CD4-positive, alpha-beta T cell treated with Interleukin-4 for 1 hour (primary cell): Measurements from ENCODE around the gene ADGRB3.
"Not testable (repeated sequence)": the region's sequence is repeated elsewhere in the genome, so short reads cannot be mapped to it uniquely, and the experiment has no call there.

Source experiments
- DNase-seq, 2 donors: peaks; one replicate each; pipeline ENCODE4 v3.0.0-alpha.2; 2020 to 2022

ADGRB3 gene

DNA sequence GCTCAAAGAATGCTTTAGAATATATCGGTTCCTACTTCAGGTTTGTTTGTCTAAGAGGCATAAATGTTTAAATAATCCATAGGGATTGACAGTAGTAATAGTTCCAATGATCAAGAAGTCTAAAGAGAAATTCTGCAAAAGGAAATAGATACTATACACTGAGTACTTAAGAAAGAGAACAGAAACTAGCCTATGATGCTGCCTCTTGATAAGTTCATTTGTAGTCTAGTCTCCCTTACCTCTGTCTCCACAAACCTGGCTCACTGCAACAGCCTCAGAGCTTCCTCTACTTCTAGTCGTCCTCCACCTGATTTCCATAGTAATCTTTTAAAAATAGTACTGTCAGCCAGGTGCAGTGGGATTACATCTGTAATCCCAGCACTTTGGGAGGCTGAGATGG, 650.0 kb downstream of the ADGRB3 start:
- DNase-seq = no peak

DNA sequence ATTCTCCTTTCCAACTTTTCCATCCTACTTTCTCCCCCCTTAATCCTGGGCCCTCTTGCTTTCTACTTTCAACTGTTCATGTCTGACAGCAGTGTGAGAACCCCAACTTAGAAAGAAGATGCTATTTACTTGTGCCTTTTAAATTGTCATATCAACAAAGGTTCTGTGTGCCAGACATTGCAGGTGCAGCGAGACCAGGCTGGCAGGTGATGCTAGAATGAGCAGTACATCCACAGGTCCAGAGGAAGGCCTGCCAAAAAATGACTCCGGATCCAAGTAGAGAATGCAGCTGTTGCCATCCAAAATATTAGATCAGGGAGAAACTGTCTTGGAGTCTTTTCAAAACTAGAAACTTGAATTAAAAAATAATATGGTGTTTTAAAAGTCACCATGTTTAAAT, 651.2 kb downstream of the ADGRB3 start:
- DNase-seq = no peak

DNA sequence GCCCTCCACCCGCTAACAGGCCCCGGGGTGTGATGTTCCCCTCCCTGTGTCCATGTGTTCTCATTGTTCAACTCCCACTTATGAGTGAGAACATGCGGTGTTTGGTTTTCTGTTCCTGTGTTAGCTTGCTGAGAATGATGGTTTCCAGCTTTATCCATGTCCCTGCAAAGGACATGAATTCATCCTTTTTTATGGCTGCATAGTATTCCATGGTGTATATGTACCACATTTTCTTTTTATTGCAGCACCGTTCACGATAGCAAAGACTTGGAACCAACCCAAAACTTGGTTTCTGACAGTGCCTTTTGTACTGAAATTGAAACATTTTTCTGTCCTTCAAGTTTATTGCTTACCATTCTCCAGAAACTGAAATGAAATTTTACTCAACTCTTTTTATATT, 653.1 kb downstream of the ADGRB3 start:
- DNase-seq = not testable (repeated sequence)

DNA sequence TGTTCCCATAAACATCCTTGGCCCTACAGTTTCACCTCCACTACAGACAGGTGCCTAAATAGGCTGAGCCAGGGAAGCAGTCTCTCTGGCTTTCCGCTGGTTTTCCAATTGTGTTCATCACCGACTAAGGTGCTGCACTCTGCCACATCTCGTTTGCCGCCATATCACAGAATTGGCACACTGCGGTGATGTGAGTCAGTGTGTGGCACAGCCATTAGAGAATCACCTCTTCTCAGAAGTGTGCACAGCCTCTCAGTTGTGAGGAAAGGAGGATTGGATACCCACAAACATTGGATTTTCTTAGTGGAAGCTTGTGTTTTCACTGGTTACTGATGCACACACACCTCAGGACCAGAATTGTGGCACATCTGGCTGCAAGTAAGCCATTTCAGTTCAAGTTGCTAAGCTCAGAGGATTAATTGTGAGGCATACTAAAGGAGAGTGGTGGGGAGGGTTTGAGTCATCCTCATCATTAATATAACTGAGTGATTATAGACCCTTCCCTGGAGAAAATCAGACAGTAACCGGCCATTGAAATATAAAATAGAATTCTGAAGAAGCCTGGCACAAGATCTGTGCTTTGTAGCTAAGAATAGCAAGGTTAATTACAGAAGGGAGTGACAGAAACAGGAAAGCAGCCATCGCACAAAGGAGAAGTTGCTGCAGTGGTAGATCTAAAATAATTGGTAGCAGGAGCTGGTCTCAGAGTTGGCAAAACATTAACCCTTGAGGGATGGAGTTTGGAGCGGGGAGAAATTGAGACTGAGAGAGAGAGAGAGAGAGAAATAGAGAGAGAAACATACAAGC, 654.8 kb downstream of the ADGRB3 start:
- no peak for DNase-seq

DNA sequence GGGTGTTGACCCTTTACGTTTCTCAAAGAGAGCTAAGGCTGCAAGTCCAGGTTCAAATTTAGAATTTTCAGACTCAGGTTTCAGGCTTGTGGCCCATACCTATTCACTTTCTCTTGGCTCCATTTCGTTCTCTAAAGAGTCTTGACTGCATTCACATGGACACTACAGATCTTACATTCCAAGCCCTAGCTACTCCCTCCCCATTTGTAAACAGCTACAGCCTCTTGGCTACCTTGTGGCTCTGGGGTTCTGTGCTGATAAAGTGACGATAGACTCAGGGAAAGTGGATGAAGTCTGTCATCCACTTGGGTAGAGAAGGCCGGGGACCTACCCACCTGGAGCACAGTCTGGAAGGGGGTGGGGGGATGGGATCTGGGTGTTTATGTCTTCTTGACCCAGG, 658.4 kb downstream of the ADGRB3 start:
- no peak for DNase-seq

DNA sequence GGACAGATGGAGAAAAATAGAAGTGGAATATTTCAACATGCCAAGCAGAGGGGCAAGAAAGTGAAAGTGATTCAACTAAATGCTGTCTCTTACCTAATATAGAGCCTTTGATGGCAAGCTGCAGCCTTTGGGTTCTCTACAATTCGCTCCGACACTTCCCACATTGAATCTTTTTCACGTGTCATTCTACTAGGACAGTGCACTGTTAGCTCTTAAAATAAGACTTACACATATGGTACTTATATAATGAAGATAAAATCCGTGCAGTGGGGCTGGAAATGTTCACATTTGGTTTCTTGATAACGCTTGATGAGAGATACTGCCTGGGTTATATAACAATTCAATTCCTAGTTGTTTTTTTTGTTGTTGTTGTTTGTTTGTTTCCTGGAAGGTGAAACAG, 659.3 kb downstream of the ADGRB3 start:
- DNase-seq = no peak

DNA sequence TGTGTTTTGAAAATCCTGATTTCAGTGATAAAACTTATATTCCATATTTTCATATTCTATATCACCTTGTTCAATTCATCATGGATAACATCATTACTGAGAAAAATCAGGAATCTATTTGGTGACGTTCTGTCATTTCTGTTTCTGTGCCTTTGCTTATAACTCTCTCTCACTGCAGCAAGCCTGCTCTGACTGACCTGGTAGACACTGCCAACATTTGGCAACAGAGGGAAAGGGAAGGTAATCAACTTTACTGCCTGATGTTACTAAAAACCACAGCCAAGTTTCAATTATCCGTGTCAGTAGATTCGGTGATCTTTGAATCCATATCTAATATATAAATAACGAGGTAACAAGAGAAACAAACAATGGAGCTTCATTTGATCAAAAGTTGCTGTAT, 659.8 kb downstream of the ADGRB3 start:
- no peak for DNase-seq

DNA sequence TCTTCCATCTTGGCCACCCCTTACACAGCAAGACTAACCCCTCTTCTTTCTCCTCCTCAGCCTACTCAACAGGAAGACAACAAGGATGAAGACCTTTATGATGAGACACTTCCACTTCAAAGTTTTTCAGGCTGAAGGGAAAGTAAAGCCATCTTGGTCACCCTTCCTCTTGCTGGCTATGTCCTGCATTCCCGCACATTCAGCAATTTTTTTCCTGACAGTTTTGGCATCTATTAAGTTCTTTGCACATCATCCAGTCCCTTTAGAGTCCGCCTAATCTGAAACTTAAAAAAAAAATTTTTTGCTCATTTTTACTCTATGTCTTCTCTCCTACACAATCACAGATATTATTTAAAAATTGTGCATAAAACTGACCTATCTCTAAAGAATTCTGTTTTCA, 668.3 kb downstream of the ADGRB3 start:
- no peak for DNase-seq

DNA sequence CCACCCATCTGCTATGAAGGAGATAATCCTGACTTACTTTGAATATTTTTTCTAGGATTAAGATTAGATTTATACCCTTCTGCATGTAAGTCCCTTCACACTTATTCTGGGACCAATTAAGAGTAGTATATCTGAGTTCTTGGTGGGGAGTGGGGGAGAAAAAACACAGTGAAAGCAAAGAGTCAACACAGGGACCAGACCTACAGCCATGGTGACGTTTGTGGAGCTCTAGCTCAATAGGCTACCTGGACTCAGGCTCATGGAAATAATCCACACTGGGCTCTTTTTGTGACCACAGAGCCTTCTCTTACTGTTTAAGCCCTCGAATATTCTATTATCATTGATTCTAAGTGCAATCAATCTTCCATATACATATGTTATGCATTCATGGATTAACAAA, 670.4 kb downstream of the ADGRB3 start:
- no peak for DNase-seq

DNA sequence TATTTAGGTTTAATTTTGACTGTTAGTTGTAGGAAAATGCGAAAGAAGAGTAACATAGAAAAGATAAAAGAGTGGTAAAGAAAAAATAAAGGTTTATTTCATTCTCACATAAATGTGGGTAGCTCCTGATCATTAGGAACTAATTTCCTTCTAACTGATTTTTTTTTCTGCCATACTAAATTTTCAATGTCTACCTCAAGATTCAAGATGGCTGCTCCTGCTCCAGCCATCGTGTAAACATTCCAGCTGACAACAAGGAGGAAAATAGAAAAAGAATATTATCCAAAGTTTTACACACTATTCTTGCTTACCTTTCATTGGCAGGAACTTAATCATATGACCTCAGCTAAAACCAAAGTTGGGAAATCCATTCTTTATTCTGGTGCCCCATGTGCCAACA, 673.5 kb downstream of the ADGRB3 start:
- no peak for DNase-seq

DNA sequence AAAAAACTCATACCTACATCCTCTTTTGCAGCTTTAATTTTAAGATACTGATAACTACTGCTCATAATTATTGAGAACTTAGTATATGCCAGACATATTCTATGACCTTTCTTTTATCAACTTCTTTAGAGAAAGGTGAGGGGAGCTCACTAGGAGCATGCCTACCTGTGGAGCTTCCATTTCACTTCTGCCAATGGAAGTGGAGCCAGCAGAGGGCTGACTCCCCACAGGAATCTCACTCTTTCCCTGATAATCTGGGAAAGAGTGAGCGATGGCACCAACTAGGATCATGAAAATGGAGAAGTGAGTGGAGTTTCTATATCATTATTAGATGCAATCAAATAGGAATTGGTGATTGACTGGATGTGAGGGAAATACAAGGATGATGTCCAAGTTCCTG, 676.8 kb downstream of the ADGRB3 start:
- DNase-seq = no peak

DNA sequence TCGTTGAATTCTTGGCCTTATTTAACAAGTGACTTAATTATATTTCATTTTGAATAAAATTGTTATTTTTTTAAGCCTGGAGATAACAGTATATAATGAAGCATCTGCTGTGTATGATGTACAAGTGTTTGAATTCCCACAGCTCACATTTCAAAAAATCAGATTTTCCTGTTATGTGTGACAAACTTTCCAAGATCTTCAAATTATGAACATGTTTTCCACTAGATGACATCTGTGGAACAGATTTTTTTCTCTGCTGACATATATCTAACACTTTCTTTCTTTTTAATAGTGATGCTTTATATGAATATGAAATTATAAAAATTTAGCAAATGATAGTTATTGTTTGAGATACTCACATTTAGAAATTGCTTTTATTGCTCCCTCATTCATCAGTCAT, 678.9 kb downstream of the ADGRB3 start:
- DNase-seq = no peak

DNA sequence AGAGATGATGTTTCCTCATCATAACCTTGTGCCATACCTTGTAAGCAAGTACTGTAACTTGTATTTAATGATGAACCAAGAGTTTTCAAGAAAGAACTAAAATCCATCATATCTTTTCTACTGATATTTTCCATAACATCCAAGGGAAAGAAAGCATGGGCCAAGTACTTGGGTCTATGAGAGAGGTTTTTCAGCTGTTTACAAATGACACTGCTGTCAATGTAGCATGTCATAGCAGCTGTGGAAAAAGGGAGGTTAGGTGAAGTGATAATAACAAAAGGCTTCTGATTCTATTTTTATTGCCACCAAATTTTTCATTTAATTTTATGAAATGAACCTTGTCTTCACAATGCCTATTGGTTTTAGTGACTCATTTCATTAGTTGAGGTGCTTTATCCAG, 679.4 kb downstream of the ADGRB3 start:
- no peak for DNase-seq

DNA sequence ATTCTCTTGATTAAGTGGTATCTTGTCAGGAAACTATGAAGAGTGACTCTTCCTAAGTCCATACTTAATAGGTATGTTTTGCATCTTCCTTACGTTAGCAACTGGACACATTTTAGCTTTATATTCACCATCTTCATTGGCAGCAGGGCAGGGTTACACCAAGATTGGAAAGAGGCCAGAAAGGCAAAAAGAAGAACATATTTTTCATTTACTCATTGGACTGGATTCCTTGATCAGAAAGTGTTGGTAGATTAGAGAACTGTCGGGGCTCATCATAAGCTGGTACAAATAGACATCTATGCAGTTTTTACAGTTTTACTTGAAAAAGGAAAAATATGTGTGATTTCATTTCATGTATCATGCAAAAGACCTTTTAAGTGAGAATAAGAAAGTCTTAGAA, 696.8 kb downstream of the ADGRB3 start:
- no peak for DNase-seq

DNA sequence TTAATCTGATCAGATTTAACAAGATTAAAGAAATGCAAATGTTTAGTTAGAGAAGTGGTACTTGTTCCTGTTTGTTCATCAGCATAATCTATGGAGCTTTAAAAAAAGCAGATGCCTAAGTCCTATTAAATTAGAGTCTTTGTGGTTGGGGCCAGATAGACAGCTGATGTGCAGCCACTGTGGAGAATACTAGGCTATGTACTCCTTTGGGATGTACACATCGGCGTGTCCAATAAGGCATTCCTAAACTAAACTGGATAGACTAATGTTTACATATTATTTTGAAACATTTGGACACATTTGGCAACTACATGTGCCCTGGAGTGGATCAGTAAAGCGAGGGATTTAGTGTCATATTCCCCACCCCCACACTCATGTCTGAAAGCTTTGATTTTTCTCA, 702.2 kb downstream of the ADGRB3 start:
- no peak for DNase-seq

DNA sequence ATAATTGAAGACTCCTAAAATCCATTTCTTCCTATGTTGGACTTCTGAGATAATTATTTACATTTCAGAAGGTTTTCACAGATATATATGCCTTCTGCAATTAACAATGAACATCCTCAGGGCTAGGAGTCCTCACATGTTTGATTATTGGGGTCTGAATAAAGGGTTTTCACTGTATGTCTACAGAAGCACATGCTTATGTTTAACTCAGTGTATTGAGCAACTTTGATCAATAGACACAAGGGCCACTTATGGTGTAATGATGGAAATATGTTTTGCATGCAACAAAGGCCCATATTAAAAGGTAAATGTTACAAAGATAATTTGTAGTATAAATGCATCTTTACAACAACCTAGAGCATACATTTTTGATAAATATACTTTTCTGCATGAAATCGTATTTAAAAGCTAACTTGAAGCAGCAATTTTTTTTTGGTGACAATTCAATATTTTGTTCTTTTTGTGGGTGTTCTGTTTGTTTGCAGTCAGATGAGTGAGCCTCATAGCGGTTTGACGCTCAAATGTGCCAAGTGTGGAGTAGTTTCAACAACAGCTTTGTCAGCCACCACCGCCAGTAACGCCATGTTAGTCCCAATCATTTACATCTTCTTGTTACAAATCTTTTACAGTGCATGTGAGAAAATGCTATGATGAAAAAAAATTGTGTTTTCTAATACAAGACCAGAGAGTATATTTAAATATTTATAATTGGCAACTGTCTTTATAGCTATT, 703.5 kb downstream of the ADGRB3 start:
- no peak for DNase-seq

DNA sequence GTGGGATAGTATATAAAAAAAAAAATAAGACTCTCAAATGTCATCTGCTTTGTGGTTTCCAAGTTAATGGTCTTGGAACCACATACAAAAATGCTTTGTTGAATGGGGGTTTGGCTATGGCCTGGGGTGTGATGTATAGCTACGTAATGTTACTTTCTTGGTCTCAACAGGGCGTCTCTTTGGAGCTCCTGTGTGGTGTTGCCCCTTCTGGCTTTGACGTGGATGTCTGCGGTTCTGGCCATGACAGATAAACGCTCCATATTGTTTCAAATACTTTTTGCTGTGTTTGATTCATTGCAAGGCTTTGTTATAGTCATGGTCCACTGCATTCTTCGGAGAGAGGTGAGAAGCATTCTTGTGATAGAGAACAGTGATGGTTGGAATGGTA, 704.1 kb downstream of the ADGRB3 start:
- DNase-seq = no peak

DNA sequence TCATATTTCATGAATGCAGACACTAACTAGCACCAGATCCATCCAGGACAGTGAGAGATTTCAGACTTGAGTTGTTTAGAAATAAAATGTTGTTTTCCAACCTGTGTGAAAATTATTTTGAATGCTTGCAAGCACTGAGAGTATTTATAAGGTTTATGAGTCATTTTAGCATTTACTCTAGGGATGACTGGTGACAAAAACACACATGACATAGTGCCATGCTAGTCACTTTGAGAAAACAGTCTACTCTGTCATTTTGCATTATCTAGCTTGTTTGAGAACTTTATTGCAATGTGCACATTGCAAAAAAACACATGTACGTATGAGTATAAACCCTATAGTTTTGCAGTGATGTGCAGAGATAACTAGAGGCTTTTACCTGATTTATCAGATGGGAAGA, 705.1 kb downstream of the ADGRB3 start:
- DNase-seq = no peak

DNA sequence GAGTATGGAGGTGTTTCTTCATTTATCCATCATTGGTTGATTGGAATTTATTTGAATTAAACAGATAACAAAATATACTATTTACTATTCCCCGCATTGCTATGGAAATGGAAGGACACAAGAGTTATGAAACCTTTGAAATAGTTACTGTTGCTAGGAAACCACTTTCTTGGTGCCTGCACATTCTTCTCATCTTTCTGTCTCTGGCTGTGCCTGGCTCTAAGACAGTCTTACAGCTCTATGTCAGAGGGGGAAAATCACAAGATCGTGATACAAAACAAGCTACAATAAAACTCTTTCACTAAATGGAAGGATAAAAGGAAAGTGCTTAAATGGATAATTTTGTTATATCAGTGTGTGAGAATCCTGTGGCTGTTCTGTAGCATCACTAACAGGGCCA, 708.8 kb downstream of the ADGRB3 start:
- no peak for DNase-seq

DNA sequence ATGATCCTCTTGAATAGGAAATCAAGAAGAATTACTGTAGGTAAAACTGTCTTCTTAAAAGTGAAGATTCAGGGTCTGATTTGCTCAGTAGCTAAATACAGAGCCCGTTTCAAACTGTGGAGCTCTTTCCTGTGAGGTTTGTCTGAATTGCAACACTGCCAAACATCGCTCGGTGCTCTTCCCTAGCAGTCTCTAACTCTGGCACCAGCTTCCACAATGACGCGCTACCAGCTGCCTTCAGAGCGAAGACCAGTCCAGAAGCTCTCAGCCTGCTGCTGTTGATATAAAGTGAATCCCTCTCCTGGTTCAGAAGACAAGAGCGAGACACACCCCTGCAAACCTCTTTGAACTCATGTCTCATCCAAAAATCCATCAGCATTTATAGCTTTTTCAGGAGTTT, 714.7 kb downstream of the ADGRB3 start:
- DNase-seq = no peak

DNA sequence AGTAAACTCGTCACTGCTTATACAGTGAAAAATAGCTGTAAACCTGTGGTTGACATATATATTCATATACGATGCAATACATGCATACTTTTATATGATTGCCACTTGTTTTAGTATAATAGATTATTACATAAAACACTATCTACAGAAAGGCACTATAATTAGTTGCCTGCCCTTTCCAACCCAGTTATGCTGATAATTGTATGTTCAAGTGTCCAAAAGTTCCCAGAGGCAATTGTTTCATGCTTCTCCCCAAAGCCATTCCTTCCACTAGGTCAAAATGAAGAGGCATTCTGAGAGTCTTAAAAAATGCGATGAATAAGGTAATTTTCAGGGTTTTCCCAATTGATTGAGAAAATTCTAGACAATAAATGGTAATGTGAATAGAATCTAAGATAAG, 727.1 kb downstream of the ADGRB3 start:
- DNase-seq = no peak

DNA sequence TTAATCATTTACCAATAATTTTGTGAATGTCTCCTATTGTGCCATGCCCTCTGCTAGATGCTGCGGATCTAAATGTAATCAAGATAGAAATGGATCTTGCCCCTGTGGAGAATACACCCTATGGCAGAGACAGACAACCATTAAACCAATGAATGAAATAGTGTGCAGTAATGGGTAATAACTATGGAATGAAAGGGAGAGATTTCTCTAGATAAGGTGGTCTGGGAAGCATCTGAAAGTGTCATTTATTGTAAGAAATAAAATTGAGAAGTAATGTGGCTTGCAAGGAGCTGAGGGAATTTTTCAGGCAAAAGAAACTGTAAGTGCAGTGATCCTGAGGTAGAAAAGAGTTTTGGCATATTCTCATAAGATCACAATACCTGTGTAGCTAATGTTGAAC, 731.7 kb downstream of the ADGRB3 start:
- DNase-seq = no peak

DNA sequence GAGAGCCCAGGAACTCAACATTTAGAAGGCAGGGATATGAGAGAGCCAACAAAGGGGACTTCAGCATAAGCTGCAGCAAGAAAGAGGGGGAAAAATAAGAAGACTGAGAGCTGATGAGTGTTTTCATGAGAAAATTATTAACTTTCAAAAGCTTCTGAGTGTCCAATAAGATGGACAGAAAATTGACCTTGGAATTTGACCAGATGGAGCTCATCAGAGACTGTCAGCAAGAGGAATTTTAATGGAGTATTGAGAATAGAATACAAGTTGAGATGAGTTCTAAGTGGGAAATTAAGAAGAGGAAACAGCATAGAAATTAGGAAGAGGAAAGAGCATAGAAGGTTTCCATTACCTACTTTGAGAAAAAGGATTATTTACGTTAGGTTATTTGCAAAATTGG, 733.5 kb downstream of the ADGRB3 start:
- DNase-seq = no peak

DNA sequence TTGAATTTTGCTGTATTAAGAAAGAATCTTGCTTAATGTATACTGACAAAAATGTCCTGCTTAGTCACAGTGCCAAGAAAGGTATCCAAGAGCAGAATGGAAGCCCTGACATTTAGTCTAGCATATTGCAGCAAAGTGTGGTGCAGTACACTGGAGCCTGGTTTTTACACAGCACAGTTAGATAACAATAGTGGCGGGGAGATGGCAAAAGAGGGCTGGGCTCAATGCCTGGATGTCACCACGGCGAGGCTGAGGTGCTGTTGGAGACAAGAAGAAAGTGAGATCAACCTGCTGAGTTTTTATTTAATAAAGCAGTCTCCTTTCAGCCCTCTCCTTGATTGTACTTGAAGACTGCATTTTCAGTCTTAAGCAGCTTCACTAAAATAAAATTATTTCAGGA, 735.7 kb downstream of the ADGRB3 start:
- no peak for DNase-seq

DNA sequence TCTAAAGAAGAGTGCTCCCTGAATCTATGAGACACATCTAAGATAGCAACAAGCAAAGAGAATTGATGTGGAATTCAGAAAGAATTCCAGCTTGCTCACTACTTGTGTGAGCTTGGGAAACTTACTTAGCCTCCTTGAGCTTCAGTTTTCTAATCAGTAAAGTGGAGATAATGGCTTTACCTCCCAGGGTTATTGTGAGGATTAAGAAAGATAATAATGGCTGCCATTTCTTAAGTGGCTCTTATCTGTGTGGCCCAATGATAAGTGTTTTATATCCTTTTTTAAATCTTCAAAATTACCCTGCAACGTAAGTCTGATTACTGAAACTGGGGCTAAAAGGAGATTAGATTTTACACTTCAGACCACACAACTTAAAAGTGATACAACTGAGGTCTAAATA, 743.2 kb downstream of the ADGRB3 start:
- DNase-seq = no peak
